ENCODE data around the gene BBX.
"Not testable (repeated sequence)": the region's sequence is repeated elsewhere in the genome, so short reads cannot be mapped to it uniquely, and the experiment has no call there.

Gene BBX

GRCh38 chr3:107543666-107544065 is 20.9 kb downstream of the BBX start:
- DNase-seq (ENCODE audit: low read depth) = no peak

DNA sequence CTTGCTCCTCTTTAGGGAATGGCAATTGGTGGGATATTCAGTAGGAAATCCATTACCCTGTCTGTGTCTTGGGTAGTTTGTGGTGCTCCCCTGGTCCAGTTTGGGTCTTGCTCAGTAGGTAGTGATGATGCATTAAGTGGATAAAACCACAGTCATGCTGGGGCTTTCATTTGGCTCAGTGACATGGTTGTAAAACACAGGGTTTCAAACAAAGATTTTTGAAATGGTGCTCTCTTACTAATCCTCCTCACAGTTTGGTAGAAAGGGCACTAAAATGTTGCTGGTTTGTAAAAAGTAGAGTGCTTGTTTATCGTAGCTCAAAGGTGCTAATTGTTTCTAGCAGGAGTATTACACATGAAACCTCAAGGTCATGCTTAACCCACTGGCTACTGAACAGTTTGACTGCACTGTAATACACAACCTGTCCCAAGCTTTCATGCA is 22.9 kb downstream of the BBX start:
- no peak for DNase-seq (ENCODE audit: low read depth)

DNA sequence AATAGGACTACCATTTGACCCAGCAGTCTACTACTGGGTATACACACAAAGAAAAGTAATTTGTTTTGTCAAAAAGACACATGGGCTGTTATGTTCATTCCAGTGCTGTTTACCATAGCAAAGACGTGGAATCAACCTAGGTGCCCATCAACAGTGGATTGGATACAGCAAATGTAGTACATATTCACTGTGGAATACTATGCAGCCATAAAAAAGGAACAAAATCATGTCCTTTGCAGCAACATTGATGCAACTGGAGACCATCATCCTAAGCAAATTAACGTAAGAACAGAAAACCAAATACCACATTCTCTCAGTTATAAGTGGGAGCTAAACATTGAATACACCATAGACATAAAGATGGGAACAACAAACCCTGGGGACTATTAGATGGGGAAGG is 25.8 kb downstream of the BBX start:
- DNase-seq (ENCODE audit: low read depth) = no peak

GRCh38 chr3:107555359-107555758 is 32.6 kb downstream of the BBX start:
- DNase-seq (ENCODE audit: low read depth) = no peak

- DNase-seq (ENCODE audit: low read depth) = no peak
These were observed 35.0 kb downstream of the BBX start for GRCh38 chr3:107557743-107558142.

DNA sequence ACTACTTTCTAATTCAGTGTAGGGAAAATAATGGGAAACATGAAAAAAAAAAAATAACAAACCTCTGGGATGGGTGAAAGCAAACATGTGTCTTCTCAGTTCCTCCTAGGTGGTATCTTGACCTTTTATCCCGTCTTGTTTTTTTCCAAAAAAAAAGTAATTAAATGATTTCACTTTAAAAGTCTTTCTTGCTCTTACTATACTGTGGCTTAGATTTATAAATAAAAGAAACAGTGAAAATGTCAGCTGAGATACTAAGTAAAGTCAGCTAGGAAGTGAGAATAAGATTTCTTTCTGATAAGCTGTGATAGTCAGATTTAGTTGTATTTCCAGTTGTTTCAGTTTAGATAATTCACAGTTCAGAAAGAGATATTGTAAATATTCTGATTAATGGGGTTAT is 37.4 kb downstream of the BBX start:
- no peak for DNase-seq (ENCODE audit: low read depth)

DNA sequence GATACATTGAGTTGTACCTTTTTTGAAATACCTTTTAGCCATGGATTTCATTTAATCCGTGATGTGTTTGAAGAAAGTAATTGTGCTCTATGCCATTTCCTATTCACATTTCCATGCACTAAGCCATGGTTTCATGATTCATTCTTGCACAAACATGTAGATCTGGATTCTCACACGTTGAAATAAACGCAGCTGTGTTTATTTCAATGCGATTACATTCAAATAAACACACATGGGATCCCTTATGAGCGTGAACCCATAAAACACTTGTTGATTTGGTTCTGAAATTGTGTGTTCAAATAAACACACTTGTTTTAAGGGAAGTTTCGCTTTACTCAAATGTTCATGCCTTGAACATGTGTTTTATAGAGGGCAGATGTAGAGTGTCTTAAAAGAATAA is 39.2 kb downstream of the BBX start:
- DNase-seq (ENCODE audit: low read depth) = no peak

DNA sequence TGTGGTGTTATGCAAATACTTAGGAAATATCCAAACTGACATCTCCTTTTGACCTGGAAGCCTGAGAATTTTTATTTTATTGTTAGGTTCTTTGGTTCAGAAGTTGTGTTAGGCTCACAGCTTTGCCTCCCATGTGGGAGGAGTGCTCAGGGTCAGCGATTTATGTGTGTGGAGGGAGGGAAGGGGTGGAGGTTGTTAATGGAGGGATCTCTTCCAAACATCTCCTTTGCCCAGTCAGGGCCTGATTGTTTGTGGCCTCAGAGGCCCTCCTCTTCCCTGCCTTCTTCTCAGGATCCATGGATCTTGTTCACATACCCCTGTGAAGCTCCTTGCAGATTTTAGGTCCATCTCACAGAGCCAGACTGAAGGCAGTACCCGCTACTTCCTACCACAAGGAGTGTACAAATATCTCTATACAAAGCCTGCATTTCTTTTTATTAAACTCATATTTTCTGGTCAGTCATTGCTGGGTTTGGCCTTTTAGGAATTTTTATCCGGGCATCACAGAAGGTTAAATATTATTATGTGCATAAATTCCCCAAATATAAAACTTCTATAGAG is 40.3 kb downstream of the BBX start:
- DNase-seq (ENCODE audit: low read depth) = no peak

- not testable (repeated sequence) for DNase-seq (ENCODE audit: low read depth)
These were observed 42.5 kb downstream of the BBX start for GRCh38 chr3:107565244-107565643.

DNA sequence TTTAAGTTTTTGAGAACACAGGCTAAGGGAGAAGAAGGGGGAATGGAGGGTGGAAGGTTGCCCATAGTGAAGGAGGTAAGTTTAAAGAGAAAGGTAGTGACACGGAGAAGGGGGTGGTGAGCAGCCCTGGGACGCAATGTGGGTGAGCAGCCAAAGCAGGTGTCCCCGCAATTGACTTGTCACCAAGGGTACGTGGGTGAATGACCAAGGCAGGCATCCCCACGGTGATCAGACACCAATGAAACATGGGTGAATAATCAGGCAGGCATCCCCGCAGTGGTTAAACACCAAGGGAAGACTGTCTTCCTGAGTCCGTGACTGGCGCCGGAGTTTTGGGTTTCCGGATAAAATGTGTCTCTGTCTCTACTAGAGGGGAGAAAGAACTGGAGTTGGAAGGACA is 48.3 kb downstream of the BBX start:
- not testable (repeated sequence) for DNase-seq (ENCODE audit: low read depth)

DNA sequence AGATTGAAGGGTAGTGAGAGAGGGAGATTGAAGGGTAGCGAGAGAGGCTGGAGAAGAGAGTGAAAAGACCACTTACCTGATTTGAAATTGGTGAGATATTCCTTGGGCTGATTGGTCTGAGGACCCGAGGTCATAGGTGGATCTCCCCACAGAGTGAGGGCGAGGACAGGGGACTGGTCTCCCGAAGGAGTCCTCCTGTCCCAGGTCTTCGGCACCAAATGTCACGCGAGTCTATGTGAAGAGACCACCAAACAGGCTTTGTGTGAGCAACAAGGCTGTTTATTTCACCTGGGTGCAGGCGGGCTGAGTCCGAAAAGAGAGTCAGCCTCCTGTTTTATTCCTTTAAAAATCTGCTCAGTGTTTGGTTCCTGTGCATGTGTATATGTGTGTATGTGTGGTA is 48.7 kb downstream of the BBX start:
- not testable (repeated sequence) for DNase-seq (ENCODE audit: low read depth)

- DNase-seq (ENCODE audit: low read depth) = no peak
These were observed 51.9 kb downstream of the BBX start for GRCh38 chr3:107574650-107575049.

GRCh38 chr3:107578091-107578490 is 55.3 kb downstream of the BBX start:
- DNase-seq (ENCODE audit: low read depth) = no peak

- no peak for DNase-seq (ENCODE audit: low read depth)
These were observed 55.8 kb downstream of the BBX start for GRCh38 chr3:107578523-107578922.

DNA sequence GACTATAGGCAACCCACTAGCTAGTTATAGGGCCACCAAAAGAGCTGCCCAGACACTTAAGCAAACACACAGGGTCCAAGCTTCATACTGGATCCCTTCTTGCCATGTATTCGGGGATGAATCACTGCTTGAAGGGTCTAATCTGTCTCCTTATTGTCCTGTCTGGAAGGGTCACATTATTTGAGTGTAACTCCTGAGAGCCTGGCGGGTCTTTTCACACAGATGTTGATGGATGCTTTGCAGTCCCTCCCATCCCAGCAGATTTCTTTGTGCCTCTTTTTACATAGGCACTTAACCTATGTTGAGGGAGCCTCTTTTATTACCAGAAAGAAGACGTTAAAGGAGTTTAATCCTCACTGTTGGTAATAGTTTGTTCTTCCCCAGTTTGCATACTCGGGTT is 56.6 kb downstream of the BBX start:
- DNase-seq (ENCODE audit: low read depth) = no peak

- no peak for DNase-seq (ENCODE audit: low read depth)
These were observed 58.5 kb downstream of the BBX start for GRCh38 chr3:107581230-107581629.

DNA sequence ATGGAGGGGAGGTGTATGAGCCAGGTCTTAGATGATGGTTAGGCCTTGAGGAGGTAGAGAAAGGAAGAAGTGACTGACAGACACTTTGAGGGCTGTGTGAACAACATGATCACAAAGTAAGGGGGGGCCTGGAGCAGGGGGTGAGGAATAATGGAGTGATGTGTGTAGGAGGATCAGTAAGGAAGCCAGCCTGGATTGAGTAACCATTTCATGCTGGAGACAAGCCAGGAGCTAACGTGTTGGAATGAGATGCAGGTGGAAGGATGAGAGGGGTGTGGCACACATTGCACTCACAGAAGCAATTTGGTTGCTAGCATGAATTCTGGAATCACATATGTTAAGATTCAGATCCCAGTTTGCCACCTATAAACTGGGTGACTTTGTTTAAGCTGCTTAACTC is 65.5 kb downstream of the BBX start:
- DNase-seq (ENCODE audit: low read depth) = no peak

- DNase-seq (ENCODE audit: low read depth) = no peak
These were observed 66.7 kb downstream of the BBX start for GRCh38 chr3:107589454-107589853.

- DNase-seq (ENCODE audit: low read depth) = no peak
These were observed 68.0 kb downstream of the BBX start for GRCh38 chr3:107590786-107591185.

DNA sequence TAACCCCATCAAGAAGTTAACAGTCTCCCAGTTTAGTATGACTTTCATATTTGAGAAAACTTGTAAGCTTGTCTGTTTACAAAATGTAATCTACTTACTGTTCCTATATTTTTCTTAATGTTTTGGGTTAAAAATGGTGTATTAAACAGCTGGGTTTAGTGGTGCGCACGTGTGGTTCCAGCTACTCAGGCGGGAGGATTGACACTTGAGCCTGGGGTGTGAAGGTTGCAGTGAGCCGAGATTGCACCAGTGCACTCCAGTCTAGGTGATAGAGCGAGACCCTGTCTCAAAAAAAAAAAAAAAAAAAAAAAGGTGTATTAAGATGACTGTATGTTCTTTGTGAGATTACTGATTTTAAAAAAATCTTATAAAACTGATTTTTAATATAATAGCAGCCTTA is 69.3 kb downstream of the BBX start:
- DNase-seq (ENCODE audit: low read depth) = no peak

GRCh38 chr3:107594870-107595269 is 72.1 kb downstream of the BBX start:
- DNase-seq (ENCODE audit: low read depth) = no peak

DNA sequence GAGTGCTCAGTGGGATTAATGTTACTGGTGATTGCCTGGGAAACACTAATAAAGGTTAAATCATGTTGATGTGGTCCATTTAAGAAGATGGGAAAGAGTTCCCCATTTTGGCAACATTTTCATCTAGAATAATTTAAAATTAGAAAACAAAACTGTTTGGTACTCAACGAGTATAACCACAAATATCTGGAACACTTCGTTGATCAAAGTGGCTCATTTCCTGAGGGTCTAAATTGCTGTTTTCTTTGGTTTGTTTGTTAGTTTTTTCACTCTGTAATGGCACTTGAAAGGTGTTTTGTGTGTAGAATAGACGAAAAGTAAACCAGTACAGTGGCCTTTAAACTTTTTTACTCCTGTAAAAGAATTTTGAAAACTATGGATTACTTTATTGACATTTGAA is 73.9 kb downstream of the BBX start:
- no peak for DNase-seq (ENCODE audit: low read depth)

- no peak for DNase-seq (ENCODE audit: low read depth)
These were observed 76.4 kb downstream of the BBX start for GRCh38 chr3:107598926-107599771.

- no peak for DNase-seq (ENCODE audit: low read depth)
These were observed 77.0 kb downstream of the BBX start for GRCh38 chr3:107599772-107600145.
